Panc1 (cell line): ENCODE data around the gene MACROD2. TPM values are rescaled to one million over a fixed set of nuclear protein-coding genes. Genes with fewer than 3 reads are reported as not detected.

Experiments used
- ATAC-seq: fragments of 200-7000 bp; cut with Tn5 transposase; 2 replicates; pipeline ENCODE4 v1.9.1; 2020; ENCODE audit warnings: mild to moderate bottlenecking, moderate library complexity
- BruUV-seq: library from RNA; stranded (reverse); fragments of 400-500 nt; replicated peaks from 2 replicates; lab custom pipeline; 2021; lab: Mats Ljungman, UMichigan
- CTCF ChIA-PET: fragments of 300-600 bp; sonication (Branson Sonifier 250); formaldehyde crosslinking; loops from one replicate; lab custom pipeline; 2022; ENCODE audit warnings: antibody characterized with exemption; lab: Charles Lee
- POLR2A ChIA-PET: fragments of 300-600 bp; sonication (Branson Sonifier 250); formaldehyde crosslinking; loops from one replicate; lab custom pipeline; 2022; ENCODE audit warnings: antibody characterized with exemption; lab: Charles Lee
- DNase-seq: peaks from one replicate; pipeline ENCODE4 v3.0.0-alpha.2; 2010; ENCODE audit warnings: low read depth, low spot score
- H3K27ac ChIP-seq: 2 replicates; pipeline ENCODE4 v1.5.1; 2011; ENCODE audit warnings: mild to moderate bottlenecking, low read length, inconsistent platforms
- H3K27me3 ChIP-seq: fragments of 200-500 bp; sonication (Bioruptor generic); 2 replicates; pipeline ENCODE4 v1.6.0; 2014; ENCODE audit warnings: low read length, inconsistent platforms; ENCODE audit not compliant: control insufficient read depth, insufficient read depth
- H3K36me3 ChIP-seq: fragments of 200-500 bp; sonication (Bioruptor generic); 2 replicates; pipeline ENCODE4 v1.5.1; 2014; ENCODE audit warnings: inconsistent platforms, mild to moderate bottlenecking, low read length, moderate library complexity; ENCODE audit not compliant: control insufficient read depth, insufficient read depth
- H3K4me1 ChIP-seq: 2 replicates; pipeline ENCODE4 v1.5.1; 2011; ENCODE audit warnings: inconsistent platforms, mild to moderate bottlenecking, low read length, moderate library complexity; ENCODE audit not compliant: control insufficient read depth, insufficient read depth
- H3K4me3 ChIP-seq, 2 experiments: 2 replicates each; pipeline ENCODE4 v1.5.1; 2011 to 2012; ENCODE audit warnings: low read depth in 2 of 2, low read length in 2 of 2, mild to moderate bottlenecking in 2 of 2, inconsistent platforms in 1 of 2, moderate library complexity in 1 of 2
- H3K9me3 ChIP-seq: fragments of 200-500 bp; sonication (Bioruptor generic); 2 replicates; pipeline ENCODE4 v1.5.1; 2014; ENCODE audit warnings: low read depth, mild to moderate bottlenecking, inconsistent platforms, low read length, moderate library complexity; ENCODE audit not compliant: control insufficient read depth, insufficient read depth
- CTCF ChIP-seq: fragments of 450-650 bp; IDR thresholded peaks from 2 replicates; pipeline ENCODE4 v1.5.1; 2017; ENCODE audit warnings: mild to moderate bottlenecking
- POLR2AphosphoS5 ChIP-seq: IDR thresholded peaks from 2 replicates; pipeline ENCODE4 v1.6.1; 2012; ENCODE audit warnings: mild to moderate bottlenecking, low read depth, low read length, moderate library complexity
- SIN3A ChIP-seq: IDR thresholded peaks from 2 replicates; pipeline ENCODE4 v1.6.1; 2012; ENCODE audit warnings: low read depth, mild to moderate bottlenecking, low read length, moderate library complexity, borderline replicate concordance; ENCODE audit not compliant: insufficient read depth
- TCF7L2 ChIP-seq: IDR thresholded peaks from 2 replicates; pipeline ENCODE4 v1.6.1; 2011; ENCODE audit warnings: mild to moderate bottlenecking, low read depth, low read length, inconsistent platforms
- in situ Hi-C: cut with HindIII; loops from 2 replicates; pipeline ENCODE4 v1.10.0; 2016; ENCODE audit warnings: low sequenced_read_pairs, low pct_unique_long_range_greater_than_20kb
- intact Hi-C: fragments of 100-400 bp; cut with micrococcal nuclease; formaldehyde crosslinking; loops from one replicate; pipeline ENCODE4 v1.10.0; 2022; ENCODE audit not compliant: unreplicated experiment
- total RNA-seq: library from RNA; stranded (reverse); gene quantifications from one replicate; pipeline ENCODE4 v1.2.1, GENCODE V29; 2021; ENCODE audit not compliant: unreplicated experiment
- TF ChIP-seq, protein P1 (sequence below), 2 experiments: IDR thresholded peaks; 2 replicates each; pipeline ENCODE4 v1.6.1; 2011 to 2012; ENCODE audit warnings: low read depth in 2 of 2, control low read depth in 1 of 2, low read length in 1 of 2, mild to moderate bottlenecking in 1 of 2, moderate library complexity in 1 of 2; ENCODE audit not compliant: insufficient read depth in 1 of 2

Gene MACROD2
- total RNA-seq, 1 experiment from 2014 or later, result 1.2 TPM

- ChIA-PET CTCF (no interaction called here), POLR2A (no interaction called here)
- Histone ChIP-seq H3K36me3 (no peaks in the 10 kb centered on the region), H3K27me3 (no peaks in the 10 kb centered on the region), H3K27ac (no peak overlapping the region), H3K9me3 (no peaks in the 10 kb centered on the region), H3K4me1 (no peaks in the 10 kb centered on the region), H3K4me3 (no peak overlapping the region)
- ATAC-seq (no peak), DNase-seq (no peak)
- no peak for TF ChIP-seq SIN3A
- TF ChIP-seq, protein P1, sequence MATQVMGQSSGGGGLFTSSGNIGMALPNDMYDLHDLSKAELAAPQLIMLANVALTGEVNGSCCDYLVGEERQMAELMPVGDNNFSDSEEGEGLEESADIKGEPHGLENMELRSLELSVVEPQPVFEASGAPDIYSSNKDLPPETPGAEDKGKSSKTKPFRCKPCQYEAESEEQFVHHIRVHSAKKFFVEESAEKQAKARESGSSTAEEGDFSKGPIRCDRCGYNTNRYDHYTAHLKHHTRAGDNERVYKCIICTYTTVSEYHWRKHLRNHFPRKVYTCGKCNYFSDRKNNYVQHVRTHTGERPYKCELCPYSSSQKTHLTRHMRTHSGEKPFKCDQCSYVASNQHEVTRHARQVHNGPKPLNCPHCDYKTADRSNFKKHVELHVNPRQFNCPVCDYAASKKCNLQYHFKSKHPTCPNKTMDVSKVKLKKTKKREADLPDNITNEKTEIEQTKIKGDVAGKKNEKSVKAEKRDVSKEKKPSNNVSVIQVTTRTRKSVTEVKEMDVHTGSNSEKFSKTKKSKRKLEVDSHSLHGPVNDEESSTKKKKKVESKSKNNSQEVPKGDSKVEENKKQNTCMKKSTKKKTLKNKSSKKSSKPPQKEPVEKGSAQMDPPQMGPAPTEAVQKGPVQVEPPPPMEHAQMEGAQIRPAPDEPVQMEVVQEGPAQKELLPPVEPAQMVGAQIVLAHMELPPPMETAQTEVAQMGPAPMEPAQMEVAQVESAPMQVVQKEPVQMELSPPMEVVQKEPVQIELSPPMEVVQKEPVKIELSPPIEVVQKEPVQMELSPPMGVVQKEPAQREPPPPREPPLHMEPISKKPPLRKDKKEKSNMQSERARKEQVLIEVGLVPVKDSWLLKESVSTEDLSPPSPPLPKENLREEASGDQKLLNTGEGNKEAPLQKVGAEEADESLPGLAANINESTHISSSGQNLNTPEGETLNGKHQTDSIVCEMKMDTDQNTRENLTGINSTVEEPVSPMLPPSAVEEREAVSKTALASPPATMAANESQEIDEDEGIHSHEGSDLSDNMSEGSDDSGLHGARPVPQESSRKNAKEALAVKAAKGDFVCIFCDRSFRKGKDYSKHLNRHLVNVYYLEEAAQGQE (IDR thresholded peaks at IDR 0.05; ENCODE audit: insufficient read depth in 1 of 2, low read depth in 2 of 2, low read length in 1 of 2), result no peak
- no peak for TF ChIP-seq POLR2AphosphoS5
- no peak for TF ChIP-seq TCF7L2
- no peak for TF ChIP-seq CTCF
- in situ Hi-C loops, result no loop called here
- BruUV-seq, result no TSS peak
- intact Hi-C loops, result no loop called here
These were observed 1116.3 kb downstream of the MACROD2 start for GRCh38 chr20:15111654-15112053.

DNA sequence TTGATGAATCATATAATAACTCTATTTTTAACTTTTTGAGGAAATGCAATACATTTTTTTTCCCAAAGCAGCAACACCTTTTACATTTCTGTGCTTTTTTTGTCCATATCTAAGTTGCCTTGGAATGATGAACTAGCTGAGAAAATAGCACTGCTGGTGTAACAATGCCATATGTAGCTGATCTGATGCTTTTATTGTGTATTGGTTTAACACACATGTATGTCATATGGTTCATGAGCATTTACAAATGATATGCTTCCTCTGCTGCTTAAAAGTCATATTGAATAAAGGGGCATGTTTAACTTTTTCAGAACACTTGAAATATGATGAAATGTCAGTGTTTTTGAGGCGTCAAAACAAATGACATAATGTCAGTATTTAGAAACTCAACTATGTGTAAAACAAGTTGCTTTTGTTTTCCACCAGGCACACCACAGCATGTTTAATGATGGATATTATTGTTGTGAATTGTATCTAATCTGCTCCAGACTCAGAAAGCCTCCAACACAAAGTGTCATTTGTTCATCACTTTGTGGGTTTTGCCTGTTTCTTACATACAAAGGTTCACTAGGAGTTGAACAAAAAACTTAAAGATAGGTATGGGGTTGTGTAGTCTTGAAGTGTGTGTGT lies 1117.9 kb downstream of the MACROD2 start:
- H3K27ac ChIP-seq, result no peak overlapping the region
- DNase-seq, result no peak
- no peaks in the 10 kb centered on the region for H3K27me3 ChIP-seq
- no peaks in the 10 kb centered on the region for H3K4me1 ChIP-seq
- TF ChIP-seq, protein P1 (IDR thresholded peaks at IDR 0.05; ENCODE audit: insufficient read depth in 1 of 2, low read depth in 2 of 2, low read length in 1 of 2), result no peak
- TF ChIP-seq TCF7L2 (no peak), CTCF (no peak), SIN3A (no peak), POLR2AphosphoS5 (no peak)
- no peak for ATAC-seq
- in situ Hi-C loops, result no loop called here
- intact Hi-C loops, result no loop called here
- H3K36me3 ChIP-seq, result no peaks in the 10 kb centered on the region
- no peaks in the 10 kb centered on the region for H3K9me3 ChIP-seq
- no TSS peak for BruUV-seq
- no peak overlapping the region for H3K4me3 ChIP-seq
- POLR2A ChIA-PET, result no interaction called here
- CTCF ChIA-PET, result no interaction called here
